ENCODE measurements around the gene MGME1.

The MGME1 gene

GRCh38 chr20:17928633-17929311 lies 40.0 kb upstream of the MGME1 start:
- no peak for DNase-seq (ENCODE audit: low spot score)
- no peak overlapping the region for H3K4me3 ChIP-seq
- peak overlapping the region in 1 of 2 donors; percentile 50 for H3K27ac ChIP-seq
- TF ChIP-seq, protein P1, sequence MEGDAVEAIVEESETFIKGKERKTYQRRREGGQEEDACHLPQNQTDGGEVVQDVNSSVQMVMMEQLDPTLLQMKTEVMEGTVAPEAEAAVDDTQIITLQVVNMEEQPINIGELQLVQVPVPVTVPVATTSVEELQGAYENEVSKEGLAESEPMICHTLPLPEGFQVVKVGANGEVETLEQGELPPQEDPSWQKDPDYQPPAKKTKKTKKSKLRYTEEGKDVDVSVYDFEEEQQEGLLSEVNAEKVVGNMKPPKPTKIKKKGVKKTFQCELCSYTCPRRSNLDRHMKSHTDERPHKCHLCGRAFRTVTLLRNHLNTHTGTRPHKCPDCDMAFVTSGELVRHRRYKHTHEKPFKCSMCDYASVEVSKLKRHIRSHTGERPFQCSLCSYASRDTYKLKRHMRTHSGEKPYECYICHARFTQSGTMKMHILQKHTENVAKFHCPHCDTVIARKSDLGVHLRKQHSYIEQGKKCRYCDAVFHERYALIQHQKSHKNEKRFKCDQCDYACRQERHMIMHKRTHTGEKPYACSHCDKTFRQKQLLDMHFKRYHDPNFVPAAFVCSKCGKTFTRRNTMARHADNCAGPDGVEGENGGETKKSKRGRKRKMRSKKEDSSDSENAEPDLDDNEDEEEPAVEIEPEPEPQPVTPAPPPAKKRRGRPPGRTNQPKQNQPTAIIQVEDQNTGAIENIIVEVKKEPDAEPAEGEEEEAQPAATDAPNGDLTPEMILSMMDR (IDR thresholded peaks at IDR 0.05), result no peak

GRCh38 chr20:17931513-17931912 lies 37.3 kb upstream of the MGME1 start:
- no peak overlapping the region for H3K27ac ChIP-seq
- no peak overlapping the region for H3K4me3 ChIP-seq
- TF ChIP-seq, protein P1 (IDR thresholded peaks at IDR 0.05), result no peak
- DNase-seq (ENCODE audit: low spot score), result no peak

DNA sequence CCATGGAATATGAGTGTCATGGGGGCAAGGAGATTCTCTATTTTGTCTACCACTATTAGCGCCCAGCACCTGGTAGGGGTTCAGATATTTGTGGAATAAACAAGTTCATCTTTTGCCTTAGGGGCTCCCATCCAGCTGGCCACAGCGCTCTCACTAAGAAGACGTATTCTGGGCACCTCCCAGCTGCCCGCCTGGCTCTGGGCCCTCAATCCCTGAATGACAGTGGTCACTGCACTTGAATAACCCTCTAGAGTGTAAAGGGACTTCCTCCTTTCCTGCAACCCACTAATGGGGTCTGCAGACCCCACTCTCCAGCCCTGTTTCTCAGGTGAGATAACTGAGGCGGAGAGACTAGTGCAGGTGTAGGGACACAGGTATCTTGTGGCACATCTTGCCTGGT lies 36.4 kb upstream of the MGME1 start:
- Histone ChIP-seq H3K4me3 (no peak overlapping the region), H3K27ac (no peak overlapping the region)
- TF ChIP-seq, protein P1 (IDR thresholded peaks at IDR 0.05), result no peak
- DNase-seq (ENCODE audit: low spot score), result no peak

DNA sequence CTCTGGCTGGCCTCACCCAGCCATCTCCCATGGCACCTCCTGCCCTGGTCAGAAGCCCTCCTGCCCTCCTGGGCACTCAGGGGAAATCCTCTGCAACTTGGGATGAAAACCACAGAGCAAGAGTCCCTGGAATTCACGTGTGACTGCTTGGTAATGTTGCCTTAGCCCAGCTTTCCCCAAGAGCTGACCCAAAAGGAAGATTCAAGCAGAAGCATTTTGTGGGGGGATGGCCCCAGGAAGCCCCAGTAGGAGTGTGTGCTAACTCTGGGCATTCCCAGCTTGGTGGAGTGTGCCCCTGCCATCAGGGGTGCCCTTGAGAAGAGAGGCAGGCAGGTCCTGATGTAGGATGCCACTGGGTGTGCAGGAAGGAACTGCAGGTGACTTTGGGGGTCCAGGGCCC lies 35.7 kb upstream of the MGME1 start:
- TF ChIP-seq, protein P1 (IDR thresholded peaks at IDR 0.05), result no peak
- DNase-seq (ENCODE audit: low spot score), result no peak
- no peak overlapping the region for H3K4me3 ChIP-seq
- no peak overlapping the region for H3K27ac ChIP-seq

GRCh38 chr20:17933711-17934110 lies 35.1 kb upstream of the MGME1 start:
- no peak overlapping the region for H3K27ac ChIP-seq

DNA sequence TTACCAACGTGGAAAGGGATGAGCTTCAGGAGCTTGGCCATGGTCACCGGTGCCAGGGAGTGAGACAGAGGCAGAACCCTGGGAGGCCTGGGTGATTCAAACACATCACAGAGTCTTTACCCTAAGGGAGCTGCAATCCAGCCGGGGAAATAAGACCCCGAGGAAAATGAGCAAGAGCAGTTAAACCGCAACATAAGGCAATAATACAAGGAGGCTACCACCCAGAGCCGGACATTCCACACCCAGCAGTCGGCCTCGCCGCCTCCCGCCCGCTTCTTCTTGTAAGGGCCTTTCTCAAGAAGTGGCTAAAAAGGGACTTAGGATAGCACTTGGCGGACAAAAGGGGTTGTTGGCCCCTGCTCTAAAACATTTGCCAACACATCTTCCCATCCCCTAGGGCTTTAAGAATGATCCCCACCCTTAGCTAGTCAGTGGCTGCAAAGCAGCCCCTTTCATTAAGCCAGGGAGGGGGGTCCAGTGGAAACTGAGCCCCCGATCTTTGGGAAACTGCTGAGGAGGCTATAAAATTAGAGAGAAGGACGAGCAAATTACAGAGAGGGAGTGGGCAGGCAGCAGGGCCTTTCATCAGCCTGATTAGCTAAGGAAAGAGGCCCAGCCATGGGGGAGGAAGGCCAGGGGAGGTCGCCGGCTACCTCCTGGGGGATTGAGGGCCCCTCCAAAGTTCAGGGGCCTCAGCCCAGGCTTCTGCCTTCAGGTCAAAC lies 34.5 kb upstream of the MGME1 start:
- no peak for DNase-seq (ENCODE audit: low spot score)
- no peak overlapping the region for H3K4me3 ChIP-seq
- no peak overlapping the region for H3K27ac ChIP-seq
- TF ChIP-seq, protein P1 (IDR thresholded peaks at IDR 0.05), result no peak

More at GRCh38 chr20:17933711-17934110, 35.1 kb upstream of the MGME1 start:
- DNase-seq (ENCODE audit: low spot score), result no peak
- TF ChIP-seq, protein P1 (IDR thresholded peaks at IDR 0.05), result no peak
- H3K4me3 ChIP-seq, result no peak overlapping the region

DNA sequence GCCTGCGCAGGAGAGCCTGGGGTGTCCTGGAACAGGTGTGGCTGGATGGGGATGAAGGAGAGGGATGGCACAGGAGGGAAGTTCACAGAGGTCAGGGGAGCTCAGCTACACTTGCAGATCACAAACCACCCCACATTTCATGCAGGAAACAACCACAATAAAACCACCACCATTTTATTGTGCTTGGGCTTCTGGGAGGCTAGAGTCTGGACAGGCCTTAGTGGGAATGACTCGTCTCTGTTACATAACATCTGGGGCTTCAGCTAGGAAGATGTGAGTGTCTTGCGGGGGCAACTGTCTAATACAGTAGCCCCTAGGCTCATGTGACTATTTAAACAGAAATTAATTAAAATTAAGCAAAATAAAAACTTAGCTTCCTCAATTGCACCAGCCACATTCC lies 33.6 kb upstream of the MGME1 start:
- no peak for DNase-seq (ENCODE audit: low spot score)
- TF ChIP-seq, protein P1 (IDR thresholded peaks at IDR 0.05), result no peak
- H3K27ac ChIP-seq, result no peak overlapping the region
- no peak overlapping the region for H3K4me3 ChIP-seq
